ENCODE measurements around the gene TMPRSS9. TPM values are rescaled to one million over a fixed set of nuclear protein-coding genes. Genes with fewer than 3 reads are reported as not detected.

The TMPRSS9 gene
- total and polyA plus RNA-seq, 2 donors from 2014 or later = not detected

DNA sequence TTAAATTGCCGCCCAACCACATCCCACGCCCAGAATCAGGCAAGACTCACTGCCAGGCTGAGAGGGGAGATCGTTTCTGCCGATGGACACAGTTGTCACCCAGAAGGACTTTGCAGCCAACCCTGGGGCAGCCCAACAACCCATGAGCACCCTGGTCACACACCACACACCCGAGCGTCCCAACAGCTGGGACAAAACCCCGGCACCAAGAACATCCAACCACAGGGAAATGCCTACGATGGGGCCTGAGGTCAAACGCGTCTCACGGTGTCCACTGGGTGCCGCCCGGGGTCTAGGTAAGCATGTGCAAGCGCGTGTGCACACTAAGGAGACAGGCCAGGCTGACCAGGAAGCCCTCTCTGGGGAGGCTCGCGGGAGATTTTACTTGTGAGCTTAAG, 83.7 kb downstream of the TMPRSS9 start:
- intact Hi-C loops (cut with DNase I) = no loop called here
- Histone ChIP-seq H3K36me3 (ENCODE audit: control insufficient read depth in 2 of 3, insufficient read depth in 3 of 3, low read length in 3 of 3) (peaks cover 0 to 2% (median 0%) of the 10 kb centered on the region in 3 donors), H3K9ac (ENCODE audit: low read length in 3 of 3) (no peak overlapping the region), H3K4me3 (ENCODE audit: low read length in 3 of 3) (no peak overlapping the region), H3K27ac (ENCODE audit: low read depth in 2 of 2, low read length in 2 of 2) (no peak overlapping the region), H3K4me1 (ENCODE audit: control insufficient read depth in 2 of 3, insufficient read depth in 2 of 3, low read depth in 1 of 3, low read length in 3 of 3) (no peaks in the 10 kb centered on the region), H3K27me3 (ENCODE audit: control insufficient read depth, insufficient read depth, low read length) (no peaks in the 10 kb centered on the region), H3K9me3 (ENCODE audit: control insufficient read depth in 2 of 3, insufficient read depth in 1 of 3, low read length in 3 of 3) (no peaks in the 10 kb centered on the region)
- DNase-seq (no peak), FAIRE-seq (no peak)
- TF ChIP-seq, protein P1, sequence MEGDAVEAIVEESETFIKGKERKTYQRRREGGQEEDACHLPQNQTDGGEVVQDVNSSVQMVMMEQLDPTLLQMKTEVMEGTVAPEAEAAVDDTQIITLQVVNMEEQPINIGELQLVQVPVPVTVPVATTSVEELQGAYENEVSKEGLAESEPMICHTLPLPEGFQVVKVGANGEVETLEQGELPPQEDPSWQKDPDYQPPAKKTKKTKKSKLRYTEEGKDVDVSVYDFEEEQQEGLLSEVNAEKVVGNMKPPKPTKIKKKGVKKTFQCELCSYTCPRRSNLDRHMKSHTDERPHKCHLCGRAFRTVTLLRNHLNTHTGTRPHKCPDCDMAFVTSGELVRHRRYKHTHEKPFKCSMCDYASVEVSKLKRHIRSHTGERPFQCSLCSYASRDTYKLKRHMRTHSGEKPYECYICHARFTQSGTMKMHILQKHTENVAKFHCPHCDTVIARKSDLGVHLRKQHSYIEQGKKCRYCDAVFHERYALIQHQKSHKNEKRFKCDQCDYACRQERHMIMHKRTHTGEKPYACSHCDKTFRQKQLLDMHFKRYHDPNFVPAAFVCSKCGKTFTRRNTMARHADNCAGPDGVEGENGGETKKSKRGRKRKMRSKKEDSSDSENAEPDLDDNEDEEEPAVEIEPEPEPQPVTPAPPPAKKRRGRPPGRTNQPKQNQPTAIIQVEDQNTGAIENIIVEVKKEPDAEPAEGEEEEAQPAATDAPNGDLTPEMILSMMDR (IDR thresholded peaks at IDR 0.05; ENCODE audit: borderline replicate concordance, extremely low read depth, insufficient read depth) = no peak

DNA sequence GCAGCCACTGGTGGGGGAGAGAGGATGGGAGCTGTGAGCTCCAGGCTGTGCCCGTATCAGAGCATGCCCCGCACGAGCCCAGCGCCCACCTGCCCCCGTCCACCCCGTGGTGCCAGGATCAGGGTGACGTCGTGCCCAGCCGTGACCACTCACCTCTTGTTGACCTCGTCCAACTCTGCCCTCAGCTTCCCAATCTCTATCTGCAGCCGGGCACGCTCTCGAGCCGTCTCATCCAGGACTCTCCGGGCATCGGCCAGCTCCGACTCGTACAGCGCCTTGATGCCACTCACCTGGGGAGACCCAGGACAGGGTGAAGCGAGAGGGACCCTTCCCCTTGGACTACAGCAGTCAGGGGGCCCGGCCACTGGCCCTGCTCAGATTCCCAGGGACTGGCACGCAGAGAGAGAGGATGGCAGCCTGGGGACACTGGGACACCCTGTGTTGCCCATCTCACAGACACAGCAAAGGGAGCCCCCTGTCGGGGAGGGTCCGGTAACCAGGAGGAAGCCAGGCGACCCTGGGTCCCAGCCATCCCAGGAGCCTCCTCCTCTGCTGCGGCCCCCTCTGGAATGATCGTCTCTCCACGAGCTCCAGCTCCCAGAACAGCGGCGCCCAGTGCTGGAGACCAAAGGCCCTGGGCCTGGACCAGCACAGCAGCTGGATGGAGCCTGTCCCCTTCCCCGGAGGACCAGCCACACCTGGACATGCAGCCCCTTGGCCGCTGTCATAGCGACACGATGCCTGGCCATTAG, 84.4 kb downstream of the TMPRSS9 start:
- H3K9me3 ChIP-seq (ENCODE audit: control insufficient read depth in 2 of 3, insufficient read depth in 1 of 3, low read length in 3 of 3) = no peaks in the 10 kb centered on the region
- H3K36me3 ChIP-seq (ENCODE audit: control insufficient read depth in 2 of 3, insufficient read depth in 3 of 3, low read length in 3 of 3) = peaks cover 0 to 2% (median 0%) of the 10 kb centered on the region in 3 donors
- TF ChIP-seq, protein P1 (IDR thresholded peaks at IDR 0.05; ENCODE audit: borderline replicate concordance, extremely low read depth, insufficient read depth) = no peak
- H3K27me3 ChIP-seq (ENCODE audit: control insufficient read depth, insufficient read depth, low read length) = no peaks in the 10 kb centered on the region
- H3K27ac ChIP-seq (ENCODE audit: low read depth in 2 of 2, low read length in 2 of 2) = no peak overlapping the region
- H3K4me3 ChIP-seq (ENCODE audit: low read length in 3 of 3) = no peak overlapping the region
- H3K4me1 ChIP-seq (ENCODE audit: control insufficient read depth in 2 of 3, insufficient read depth in 2 of 3, low read depth in 1 of 3, low read length in 3 of 3) = no peaks in the 10 kb centered on the region
- H3K9ac ChIP-seq (ENCODE audit: low read length in 3 of 3) = no peak overlapping the region
- FAIRE-seq (no peak), DNase-seq (no peak)
- intact Hi-C loops (cut with DNase I) = no loop called here

DNA sequence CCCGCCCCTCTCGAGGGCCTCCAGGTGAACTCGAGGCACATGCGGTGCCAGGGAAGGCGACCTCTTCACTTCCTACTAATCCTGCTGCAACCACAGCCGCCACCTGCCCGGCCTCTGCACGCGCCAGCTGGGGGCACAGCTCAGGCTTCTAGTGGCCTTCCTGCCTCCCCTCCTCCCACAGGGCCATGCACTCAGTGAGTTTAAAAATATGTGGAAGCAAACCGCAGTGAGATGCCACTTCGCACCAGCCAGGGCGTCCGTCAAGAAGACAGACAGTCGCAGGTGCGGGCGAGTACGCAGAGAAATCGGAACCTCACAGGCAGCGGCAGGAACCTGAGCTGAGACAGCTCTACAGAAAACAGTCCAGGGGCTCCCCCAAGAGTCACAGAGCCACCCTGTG, 86.3 kb downstream of the TMPRSS9 start:
- Histone ChIP-seq H3K4me3 (ENCODE audit: low read length in 3 of 3) (no peak overlapping the region), H3K9ac (ENCODE audit: low read length in 3 of 3) (no peak overlapping the region), H3K27me3 (ENCODE audit: control insufficient read depth, insufficient read depth, low read length) (no peaks in the 10 kb centered on the region), H3K9me3 (ENCODE audit: control insufficient read depth in 2 of 3, insufficient read depth in 1 of 3, low read length in 3 of 3) (no peaks in the 10 kb centered on the region), H3K4me1 (ENCODE audit: control insufficient read depth in 2 of 3, insufficient read depth in 2 of 3, low read depth in 1 of 3, low read length in 3 of 3) (no peaks in the 10 kb centered on the region), H3K36me3 (ENCODE audit: control insufficient read depth in 2 of 3, insufficient read depth in 3 of 3, low read length in 3 of 3) (no peaks in the 10 kb centered on the region), H3K27ac (ENCODE audit: low read depth in 2 of 2, low read length in 2 of 2) (no peak overlapping the region)
- intact Hi-C loops (cut with DNase I) = no loop called here
- TF ChIP-seq, protein P1 (IDR thresholded peaks at IDR 0.05; ENCODE audit: borderline replicate concordance, extremely low read depth, insufficient read depth) = no peak
- DNase-seq = peak in 4 of 5 donors; percentile 63 to 71 (median 66)
- no peak for FAIRE-seq
